Esophagus squamous epithelium (tissue), 5 donors: Measurements from ENCODE around the gene KCND1. TPM values are rescaled to one million over a fixed set of nuclear protein-coding genes. Genes with fewer than 3 reads are reported as not detected.
A peak's percentile ranks its signal among the peaks of the same experiment; 100 is the strongest.

ENCODE experiments used
- DNase-seq: peaks from one replicate; lab custom pipeline; 2025; lab: John Stamatoyannopoulos, UW
- H3K27ac ChIP-seq, 4 donors: fragments of 200-600 bp; sonication (generic); one replicate each; pipeline ENCODE4 v1.5.1; 2016 to 2019; ENCODE audit warnings: mild to moderate bottlenecking in 1 of 4
- H3K27me3 ChIP-seq, 4 donors: fragments of 200-600 bp; sonication (generic); 1 replicate in 3 of 4; 2 replicates in 1 of 4; pipeline versions ENCODE4 v1.5.1 to v1.6.0; 2017 to 2021; ENCODE audit warnings: antibody characterized with exemption in 1 of 4
- H3K36me3 ChIP-seq, 3 donors: fragments of 200-600 bp; sonication (generic); one replicate each; pipeline ENCODE4 v1.5.1; 2016 to 2019
- H3K4me1 ChIP-seq, 3 donors: fragments of 200-600 bp; sonication (generic); one replicate each; pipeline ENCODE4 v1.5.1; 2017 to 2019
- H3K4me3 ChIP-seq, 4 donors: fragments of 200-600 bp; sonication (generic); 1 replicate in 3 of 4; 2 replicates in 1 of 4; pipeline ENCODE4 v1.5.1; 2016 to 2019; ENCODE audit warnings: mild to moderate bottlenecking in 2 of 4, moderate library complexity in 1 of 4
- H3K9me3 ChIP-seq, 3 donors: fragments of 200-600 bp; sonication (generic); one replicate each; pipeline ENCODE4 v1.5.1; 2016 to 2019
- CTCF ChIP-seq, 6 experiments: fragments of 450-650 bp in 4 of 6; fragments of 200-600 bp in 2 of 6; sonication (generic) in 2 of 6; IDR thresholded peaks; one replicate each; pipeline ENCODE4 v1.5.1; 2016 to 2019; ENCODE audit warnings: antibody characterized with exemption in 6 of 6, mild to moderate bottlenecking in 4 of 6, moderate library complexity in 4 of 6
- POLR2A ChIP-seq, 4 donors: fragments of 450-650 bp; IDR thresholded peaks; one replicate each; pipeline ENCODE4 v1.6.1; 2017; ENCODE audit warnings: antibody characterized with exemption in 4 of 4, mild to moderate bottlenecking in 4 of 4, moderate library complexity in 3 of 4
- WGBS, 2 donors: methylation state at CpG; one replicate each; pipeline ENCODE4 v1.1.5; 2018; 5-methylcytosine and 5-hydroxymethylcytosine counted together
- intact Hi-C: fragments of 100-400 bp; cut with DNase I; formaldehyde crosslinking; loops from one replicate; pipeline ENCODE4 v1.15.0; 2022
- total RNA-seq, 4 donors: library from RNA; depleted of rRNA; stranded (reverse); fragments of >200 nt; gene quantifications; one replicate each; pipeline ENCODE4 v1.1.0, GENCODE V29; 2016
- donor health status: DM: yes; HTN: yes; CAD: no.

KCND1 gene
- total RNA-seq, 4 donors from 2014 or later, result 0.04 to 0.57 (median 0.53) TPM; not detected in 1

DNA sequence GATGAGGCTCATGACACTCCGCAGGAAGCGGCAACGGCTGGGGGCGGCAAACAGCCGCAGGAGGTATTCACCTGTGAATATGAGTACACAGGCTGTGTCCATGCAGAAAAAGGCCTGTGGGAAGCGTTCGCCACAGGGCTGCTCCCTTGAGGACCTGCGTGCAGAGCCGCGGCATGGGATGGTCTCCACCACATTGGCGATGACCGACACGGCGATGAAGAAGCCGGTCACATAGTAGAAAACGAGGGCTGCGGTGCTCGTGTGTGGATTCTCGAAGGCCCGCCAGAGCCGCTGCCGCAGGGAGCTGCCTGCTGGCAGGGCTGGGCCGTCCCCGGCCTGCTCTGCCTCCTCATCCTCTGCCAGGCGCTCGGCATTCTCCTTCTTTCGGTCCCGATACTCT, 2.2 kb downstream of the KCND1 start:
- WGBS, 2 donors, result 92 to 96% methylated on average over 10 to 20 of the region's 28 CpGs
- H3K4me1 ChIP-seq, result peaks cover 0 to 15% (median 0%) of the 10 kb centered on the region in 3 donors
- H3K27ac ChIP-seq, result no peak overlapping the region
- H3K27me3 ChIP-seq, result no peaks in the 10 kb centered on the region
- no peak for DNase-seq
- H3K9me3 ChIP-seq, result no peaks in the 10 kb centered on the region
- no peak for TF ChIP-seq CTCF (IDR thresholded peaks at IDR 0.05)
- TF ChIP-seq POLR2A (IDR thresholded peaks at IDR 0.05), result no peak
- peaks cover 0 to 7% (median 0%) of the 10 kb centered on the region in 3 donors for H3K36me3 ChIP-seq
- intact Hi-C loops, result no loop called here
- no peak overlapping the region for H3K4me3 ChIP-seq

DNA sequence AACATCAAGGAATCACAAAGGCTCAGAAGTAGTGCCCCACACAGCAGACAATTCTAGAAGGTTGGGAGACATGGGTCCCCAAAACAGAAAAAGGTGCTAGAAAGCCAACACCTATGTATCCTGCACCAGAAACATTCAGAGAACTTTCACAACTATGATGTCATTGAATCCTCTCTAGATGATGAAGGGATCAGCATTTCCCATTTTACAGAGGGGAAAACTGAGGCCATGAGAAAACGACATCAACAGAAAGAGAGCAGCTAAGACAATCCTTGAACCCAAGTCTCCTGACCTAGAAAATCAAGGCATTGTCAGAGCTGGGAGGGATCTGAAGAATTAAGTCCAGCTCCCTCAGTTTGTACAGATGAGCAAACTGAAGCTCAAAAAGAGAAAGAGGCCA, 3.3 kb downstream of the KCND1 start:
- Histone ChIP-seq H3K27ac (no peak overlapping the region), H3K4me3 (no peak overlapping the region), H3K4me1 (peaks cover 0 to 15% (median 0%) of the 10 kb centered on the region in 3 donors), H3K27me3 (no peaks in the 10 kb centered on the region), H3K36me3 (no peaks in the 10 kb centered on the region), H3K9me3 (no peaks in the 10 kb centered on the region)
- DNase-seq, result no peak
- intact Hi-C loops, result no loop called here
- TF ChIP-seq CTCF (IDR thresholded peaks at IDR 0.05) (no peak), POLR2A (IDR thresholded peaks at IDR 0.05) (no peak)
- 45 to 100% methylated on average over 1 of the region's 1 CpG for WGBS, 2 donors

DNA sequence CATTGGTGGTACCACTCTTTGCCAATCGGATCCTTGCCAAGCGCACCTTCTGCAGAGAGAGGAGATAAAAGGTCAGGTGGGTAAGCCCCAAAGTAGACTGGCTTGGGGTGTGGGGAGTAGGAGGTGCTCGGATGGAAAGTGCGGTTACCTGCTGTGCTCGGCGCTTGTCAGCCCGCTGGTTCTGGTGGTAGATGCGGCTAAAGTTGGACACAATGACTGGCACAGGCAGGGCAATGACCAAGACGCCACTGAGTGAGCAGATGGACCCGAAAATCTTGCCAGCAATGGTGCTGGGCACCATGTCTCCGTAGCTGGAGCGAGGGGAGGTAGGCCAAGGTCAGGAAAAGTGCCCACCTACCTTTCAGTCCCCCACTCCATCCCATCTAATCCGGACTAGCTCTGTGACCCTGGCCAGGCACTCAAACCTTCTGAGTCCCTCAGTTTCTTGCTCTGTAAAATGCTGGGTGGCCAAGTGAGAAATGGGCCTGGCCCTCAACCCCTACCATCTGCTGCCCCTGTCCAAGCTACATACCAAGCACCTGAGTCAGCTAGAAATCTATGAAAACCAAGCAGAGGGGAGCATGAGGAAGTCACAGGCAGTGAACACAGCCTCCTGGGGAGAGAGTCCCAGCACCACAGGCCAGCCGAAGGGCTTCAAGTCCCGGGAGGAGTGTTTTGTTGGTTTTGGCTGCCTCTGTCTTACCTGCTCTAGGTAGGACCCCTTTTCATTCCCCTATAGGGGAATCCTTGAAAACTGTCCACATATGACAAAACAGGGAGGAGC, 4.7 kb downstream of the KCND1 start:
- Histone ChIP-seq H3K36me3 (no peaks in the 10 kb centered on the region), H3K9me3 (no peaks in the 10 kb centered on the region), H3K4me3 (no peak overlapping the region), H3K4me1 (peaks cover 0 to 8% (median 0%) of the 10 kb centered on the region in 3 donors), H3K27ac (no peak overlapping the region), H3K27me3 (no peaks in the 10 kb centered on the region)
- no peak for DNase-seq
- WGBS, 2 donors, result 78 to 83% methylated on average over 8 to 12 of the region's 15 CpGs
- TF ChIP-seq POLR2A (IDR thresholded peaks at IDR 0.05) (no peak), CTCF (IDR thresholded peaks at IDR 0.05) (no peak)
- intact Hi-C loops, result no loop called here

- Histone ChIP-seq H3K36me3 (no peaks in the 10 kb centered on the region), H3K27me3 (no peaks in the 10 kb centered on the region), H3K4me1 (no peaks in the 10 kb centered on the region), H3K9me3 (no peaks in the 10 kb centered on the region), H3K4me3 (no peak overlapping the region), H3K27ac (no peak overlapping the region)
- TF ChIP-seq POLR2A (IDR thresholded peaks at IDR 0.05), result no peak
- TF ChIP-seq CTCF (IDR thresholded peaks at IDR 0.05), result no peak
- DNase-seq, result no peak
- intact Hi-C loops, result no loop called here
- 87 to 88% methylated on average over 1 to 4 of the region's 14 CpGs for WGBS, 2 donors
These were observed 5.7 kb downstream of the KCND1 start for GRCh38 chrX:48965959-48966358.

GRCh38 chrX:48961585-48962091, 10.0 kb downstream of the KCND1 start:
- Histone ChIP-seq H3K9me3 (no peaks in the 10 kb centered on the region), H3K27me3 (no peaks in the 10 kb centered on the region), H3K27ac (peak overlapping the region in 1 of 4 donors; percentile 54), H3K36me3 (no peaks in the 10 kb centered on the region), H3K4me3 (no peak overlapping the region), H3K4me1 (peaks cover under 1 to 13% (median 4%) of the 10 kb centered on the region in 3 donors)
- no peak for DNase-seq
- WGBS, 2 donors, result 41 to 60% methylated on average over 1 to 5 of the region's 5 CpGs
- no peak for TF ChIP-seq CTCF (IDR thresholded peaks at IDR 0.05)
- TF ChIP-seq POLR2A (IDR thresholded peaks at IDR 0.05), result peak in 1 of 4 donors; percentile 29
- intact Hi-C loops, result no loop called here
